Fibroblast of villous mesenchyme (primary cell): ENCODE data around the gene PRKG1. TPM values are rescaled to one million over a fixed set of nuclear protein-coding genes. Genes with fewer than 3 reads are reported as not detected.

Source experiments
- DNase-seq: peaks from one replicate; pipeline ENCODE4 v3.0.0-alpha.2; 2010; ENCODE audit warnings: low read depth
- H3K4me3 ChIP-seq: 2 replicates; pipeline ENCODE4 v1.5.1; 2011; ENCODE audit warnings: low read depth, mild to moderate bottlenecking, low read length
- total RNA-seq: library from RNA; depleted of rRNA; stranded (reverse); fragments of >200 nt; gene quantifications from 2 replicates; pipeline ENCODE4 v1.2.3, GENCODE V29; 2012
- TF ChIP-seq, protein P1 (sequence below): IDR thresholded peaks from 2 replicates; pipeline ENCODE4 v1.5.1; 2012; ENCODE audit warnings: low read depth, mild to moderate bottlenecking, low read length; ENCODE audit not compliant: insufficient read depth

The PRKG1 gene
- total RNA-seq, 1 donor: 19.0 TPM

DNA sequence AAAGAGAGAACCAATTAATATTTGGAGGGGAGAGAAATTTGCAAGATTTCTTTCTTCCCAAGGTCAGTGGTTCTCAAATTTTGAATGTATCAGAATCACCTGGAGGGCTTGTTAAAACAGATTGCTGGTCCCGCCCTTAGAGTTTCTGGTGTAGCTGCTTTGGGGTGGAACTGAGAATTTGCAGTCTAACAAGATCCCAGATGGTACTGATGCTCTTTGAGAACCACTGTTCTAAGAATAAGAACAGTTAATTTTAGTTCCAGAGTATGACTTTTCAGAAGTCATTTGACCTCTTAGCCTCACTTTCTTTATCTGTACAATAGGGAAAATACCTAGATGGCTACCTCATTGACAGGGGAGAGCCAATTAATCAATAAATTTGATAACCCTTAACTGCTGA is 161.6 kb downstream of the PRKG1 start:
- TF ChIP-seq, protein P1, sequence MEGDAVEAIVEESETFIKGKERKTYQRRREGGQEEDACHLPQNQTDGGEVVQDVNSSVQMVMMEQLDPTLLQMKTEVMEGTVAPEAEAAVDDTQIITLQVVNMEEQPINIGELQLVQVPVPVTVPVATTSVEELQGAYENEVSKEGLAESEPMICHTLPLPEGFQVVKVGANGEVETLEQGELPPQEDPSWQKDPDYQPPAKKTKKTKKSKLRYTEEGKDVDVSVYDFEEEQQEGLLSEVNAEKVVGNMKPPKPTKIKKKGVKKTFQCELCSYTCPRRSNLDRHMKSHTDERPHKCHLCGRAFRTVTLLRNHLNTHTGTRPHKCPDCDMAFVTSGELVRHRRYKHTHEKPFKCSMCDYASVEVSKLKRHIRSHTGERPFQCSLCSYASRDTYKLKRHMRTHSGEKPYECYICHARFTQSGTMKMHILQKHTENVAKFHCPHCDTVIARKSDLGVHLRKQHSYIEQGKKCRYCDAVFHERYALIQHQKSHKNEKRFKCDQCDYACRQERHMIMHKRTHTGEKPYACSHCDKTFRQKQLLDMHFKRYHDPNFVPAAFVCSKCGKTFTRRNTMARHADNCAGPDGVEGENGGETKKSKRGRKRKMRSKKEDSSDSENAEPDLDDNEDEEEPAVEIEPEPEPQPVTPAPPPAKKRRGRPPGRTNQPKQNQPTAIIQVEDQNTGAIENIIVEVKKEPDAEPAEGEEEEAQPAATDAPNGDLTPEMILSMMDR: no peak
- H3K4me3 ChIP-seq: no peak overlapping the region
- no peak for DNase-seq

- TF ChIP-seq, protein P1: no peak
- H3K4me3 ChIP-seq: no peak overlapping the region
Observed at GRCh38 chr10:51239006-51239405, 164.7 kb downstream of the PRKG1 start.

DNA sequence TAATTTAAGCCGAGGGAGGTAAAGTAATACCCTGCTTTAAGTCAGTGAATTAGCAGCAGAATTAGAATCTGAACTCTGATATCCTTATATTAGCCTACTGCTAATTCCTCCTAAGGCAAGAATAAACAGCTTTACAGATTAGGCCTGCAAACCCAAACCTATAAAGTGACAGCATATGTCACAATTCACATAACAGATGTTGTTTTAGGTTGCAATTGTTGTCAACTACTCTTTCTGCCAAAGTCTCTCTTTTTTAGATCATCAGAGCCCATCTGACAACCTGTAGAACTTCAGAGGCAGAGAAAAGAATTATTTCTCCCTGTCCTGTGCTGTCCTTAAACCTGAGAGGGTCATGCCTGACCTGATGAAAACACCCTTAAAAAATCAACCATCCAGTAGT is 167.2 kb downstream of the PRKG1 start:
- no peak for DNase-seq
- H3K4me3 ChIP-seq: no peak overlapping the region
- TF ChIP-seq, protein P1: no peak

More at GRCh38 chr10:51239006-51239405, 164.7 kb downstream of the PRKG1 start:
- DNase-seq: no peak

DNA sequence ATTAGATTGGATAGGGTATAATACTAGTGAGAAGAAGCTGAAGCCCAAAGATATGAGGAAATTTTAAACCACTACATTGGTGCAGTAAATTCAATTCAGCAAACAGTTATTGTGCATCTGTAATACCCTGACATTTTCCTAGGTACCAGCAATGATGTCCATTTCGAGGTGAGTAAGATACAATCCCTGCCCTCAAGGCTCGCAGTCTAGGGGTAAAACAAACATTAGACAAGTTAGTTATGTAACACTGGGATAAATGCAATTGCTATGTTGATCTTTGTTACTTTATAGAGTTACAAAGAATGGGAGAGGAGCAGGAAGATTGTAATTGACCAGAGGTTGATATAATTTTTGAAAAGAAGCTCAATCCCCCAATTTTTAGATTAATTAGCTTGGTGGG is 168.1 kb downstream of the PRKG1 start:
- H3K4me3 ChIP-seq: no peak overlapping the region
- TF ChIP-seq, protein P1: no peak
- no peak for DNase-seq

DNA sequence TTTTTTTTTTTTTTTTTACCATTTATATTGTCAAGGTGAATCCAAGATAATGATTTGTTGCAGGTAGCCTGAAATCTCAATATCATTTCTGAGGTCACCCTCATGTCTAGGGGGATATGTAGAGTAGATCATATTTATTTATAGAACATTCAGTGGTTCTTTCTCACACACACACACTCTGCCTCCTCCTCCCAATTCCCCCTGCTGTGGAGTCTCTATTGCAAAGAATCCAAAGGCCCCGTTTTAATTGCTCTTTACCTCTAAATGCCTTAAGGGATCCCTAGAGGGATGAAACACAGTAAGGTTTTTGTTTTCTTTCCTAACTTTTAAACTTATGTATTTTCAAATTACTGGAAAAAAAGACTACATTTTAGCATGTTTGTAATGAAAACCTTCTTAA is 170.0 kb downstream of the PRKG1 start:
- no peak for DNase-seq
- no peak overlapping the region for H3K4me3 ChIP-seq
- TF ChIP-seq, protein P1: no peak

GRCh38 chr10:51244748-51245490 is 170.6 kb downstream of the PRKG1 start:
- TF ChIP-seq, protein P1: no peak

GRCh38 chr10:51246156-51246555 is 171.9 kb downstream of the PRKG1 start:
- no peak overlapping the region for H3K4me3 ChIP-seq
- TF ChIP-seq, protein P1: no peak
- DNase-seq: peak; percentile 38

More at GRCh38 chr10:51244748-51245490, 170.6 kb downstream of the PRKG1 start:
- peak; percentile 84 for DNase-seq
- H3K4me3 ChIP-seq: no peak overlapping the region
